GM06990 (cell line): ENCODE results near the gene RAB36.

Experiments used
- DNase-seq: peaks from one replicate; pipeline ENCODE4 v3.0.0-alpha.2; 2011; ENCODE audit not compliant: insufficient read length; ENCODE audit errors: extremely low read depth
- H3K27me3 ChIP-seq: replicated peaks from 2 replicates; pipeline ENCODE4 v1.6.0; 2011; ENCODE audit warnings: low read length; ENCODE audit not compliant: control insufficient read depth, insufficient read depth
- H3K36me3 ChIP-seq: 2 replicates; pipeline ENCODE4 v1.5.1; 2011; ENCODE audit warnings: low read length; ENCODE audit not compliant: control insufficient read depth, insufficient read depth
- H3K4me3 ChIP-seq: replicated peaks from 2 replicates; pipeline ENCODE4 v1.5.1; 2011; ENCODE audit warnings: low read depth, mild to moderate bottlenecking, control low read depth, low read length
- TF ChIP-seq, protein P1 (sequence below): IDR thresholded peaks from 2 replicates; pipeline ENCODE4 v1.5.1; 2011; ENCODE audit warnings: low read length, control low read depth, mild to moderate bottlenecking, inconsistent platforms; ENCODE audit not compliant: insufficient read depth, poor library complexity, severe bottlenecking

The RAB36 gene

GRCh38 chr22:23184764-23185113, 39.5 kb downstream of the RAB36 start:
- TF ChIP-seq, protein P1, sequence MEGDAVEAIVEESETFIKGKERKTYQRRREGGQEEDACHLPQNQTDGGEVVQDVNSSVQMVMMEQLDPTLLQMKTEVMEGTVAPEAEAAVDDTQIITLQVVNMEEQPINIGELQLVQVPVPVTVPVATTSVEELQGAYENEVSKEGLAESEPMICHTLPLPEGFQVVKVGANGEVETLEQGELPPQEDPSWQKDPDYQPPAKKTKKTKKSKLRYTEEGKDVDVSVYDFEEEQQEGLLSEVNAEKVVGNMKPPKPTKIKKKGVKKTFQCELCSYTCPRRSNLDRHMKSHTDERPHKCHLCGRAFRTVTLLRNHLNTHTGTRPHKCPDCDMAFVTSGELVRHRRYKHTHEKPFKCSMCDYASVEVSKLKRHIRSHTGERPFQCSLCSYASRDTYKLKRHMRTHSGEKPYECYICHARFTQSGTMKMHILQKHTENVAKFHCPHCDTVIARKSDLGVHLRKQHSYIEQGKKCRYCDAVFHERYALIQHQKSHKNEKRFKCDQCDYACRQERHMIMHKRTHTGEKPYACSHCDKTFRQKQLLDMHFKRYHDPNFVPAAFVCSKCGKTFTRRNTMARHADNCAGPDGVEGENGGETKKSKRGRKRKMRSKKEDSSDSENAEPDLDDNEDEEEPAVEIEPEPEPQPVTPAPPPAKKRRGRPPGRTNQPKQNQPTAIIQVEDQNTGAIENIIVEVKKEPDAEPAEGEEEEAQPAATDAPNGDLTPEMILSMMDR: no peak
- no peak for DNase-seq
- H3K4me3 ChIP-seq: no peak overlapping the region
- peaks cover 5% of the 10 kb centered on the region for H3K36me3 ChIP-seq
- no peaks in the 10 kb centered on the region for H3K27me3 ChIP-seq

DNA sequence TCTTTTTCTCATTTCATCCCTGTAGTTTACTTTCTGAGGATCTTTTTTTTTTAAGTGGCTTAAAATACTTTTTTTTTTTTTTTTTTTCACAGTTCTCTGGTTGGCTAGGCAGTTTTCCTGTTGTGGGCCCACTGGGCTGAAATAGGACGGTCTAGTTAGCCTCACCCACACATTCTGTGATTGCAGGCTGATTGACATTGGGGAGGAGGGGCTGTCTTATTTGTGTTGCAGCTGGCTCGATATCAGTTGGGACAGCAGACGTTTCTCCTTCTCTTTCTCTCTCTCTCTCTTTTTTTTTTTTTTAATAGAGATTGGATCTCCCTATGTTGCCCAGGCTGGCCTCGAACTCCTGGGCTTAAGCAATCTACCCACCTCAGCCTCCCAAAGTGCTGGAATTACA, 41.9 kb downstream of the RAB36 start:
- TF ChIP-seq, protein P1: no peak

DNA sequence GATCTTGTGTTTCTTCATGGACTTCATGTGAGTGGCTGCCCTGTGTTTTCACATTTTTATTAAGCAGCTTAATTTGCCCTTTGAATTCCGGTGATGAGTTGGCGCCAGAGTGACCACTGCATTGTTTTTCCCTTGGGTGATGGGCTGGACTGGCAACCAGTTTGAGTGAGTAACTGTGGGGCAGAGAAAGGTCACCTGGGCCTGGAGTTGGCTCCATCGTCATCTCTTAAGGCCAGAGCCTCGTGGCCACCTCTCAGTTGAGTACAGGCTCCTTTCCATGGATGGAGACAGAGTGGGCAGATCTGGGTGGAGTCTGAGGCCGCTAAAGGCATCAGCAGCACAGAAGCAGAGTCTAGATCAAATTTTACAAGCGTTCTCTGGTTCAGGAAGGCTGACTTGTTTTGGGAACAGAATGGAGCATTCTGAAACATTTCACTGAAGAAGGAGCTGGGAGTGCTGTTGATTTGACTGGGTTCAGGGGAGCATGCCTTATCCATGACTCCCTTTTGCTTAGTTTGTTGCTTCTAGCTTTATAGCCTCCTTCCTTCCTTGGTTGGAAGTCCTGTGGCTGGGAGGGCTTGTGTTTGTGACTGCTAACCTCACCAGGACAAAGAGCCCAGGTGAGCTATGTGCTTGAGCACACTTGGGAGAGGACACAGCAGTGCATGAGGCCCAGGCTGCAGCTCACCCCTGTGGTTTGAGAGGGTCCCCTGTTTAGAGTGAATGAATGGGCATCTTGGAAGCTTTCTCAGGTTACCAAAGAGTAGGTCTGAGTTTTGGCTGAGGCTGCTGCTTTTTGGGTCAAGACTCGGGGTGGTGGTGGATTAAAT, 42.8 kb downstream of the RAB36 start:
- TF ChIP-seq, protein P1: no peak
- DNase-seq: no peak
- Histone ChIP-seq H3K27me3 (no peaks in the 10 kb centered on the region), H3K36me3 (peaks cover 9% of the 10 kb centered on the region), H3K4me3 (no peak overlapping the region)

More for the DNA sequence above, 41.9 kb downstream of the RAB36 start:
- peaks cover 8% of the 10 kb centered on the region for H3K36me3 ChIP-seq
- no peak for DNase-seq
- H3K27me3 ChIP-seq: no peaks in the 10 kb centered on the region
- H3K4me3 ChIP-seq: no peak overlapping the region

DNA sequence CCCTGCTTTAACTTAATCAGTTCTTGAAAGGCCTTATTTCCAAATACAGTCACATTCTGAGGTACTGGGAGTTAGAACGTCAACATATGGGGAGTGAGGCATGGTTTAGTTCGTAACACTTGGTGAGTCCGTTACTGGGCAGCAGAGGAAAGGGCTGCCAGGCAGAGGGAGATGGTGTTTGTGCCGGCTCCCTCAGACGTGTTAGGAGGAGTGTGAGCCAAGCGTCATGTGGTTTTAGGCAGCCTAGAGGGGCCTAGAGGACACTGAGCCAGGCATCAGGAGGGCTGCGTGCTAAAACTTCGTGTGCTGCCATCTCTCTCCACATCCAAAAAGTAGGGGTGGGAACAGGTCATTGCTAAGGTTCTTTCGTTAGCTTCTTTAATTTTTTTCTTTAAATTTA, 45.2 kb downstream of the RAB36 start:
- TF ChIP-seq, protein P1: no peak
- Histone ChIP-seq H3K4me3 (no peak overlapping the region), H3K27me3 (no peaks in the 10 kb centered on the region), H3K36me3 (peaks cover 6% of the 10 kb centered on the region)
- DNase-seq: no peak

- H3K36me3 ChIP-seq: peaks cover 6% of the 10 kb centered on the region
- no peaks in the 10 kb centered on the region for H3K27me3 ChIP-seq
- H3K4me3 ChIP-seq: no peak overlapping the region
- DNase-seq: no peak
- TF ChIP-seq, protein P1: no peak
These were observed 46.9 kb downstream of the RAB36 start for GRCh38 chr22:23192133-23192532.
